Heart left ventricle (tissue), 16 donors: ENCODE measurements around the gene C6orf118. TPM values are rescaled to one million over a fixed set of nuclear protein-coding genes. Genes with fewer than 3 reads are reported as not detected.

ENCODE experiments used
- ATAC-seq, 4 donors: fragments of 200-7000 bp; cut with Tn5 transposase; one replicate each; pipeline ENCODE4 v1.9.1; 2020 to 2022; ENCODE audit warnings: moderate library complexity in 4 of 4, mild to moderate bottlenecking in 3 of 4, moderate number of reproducible peaks in 1 of 4
- DNase-seq, 5 donors: peaks; one replicate each; pipeline ENCODE4 v3.0.0-alpha.2; 2020
- H3K27ac ChIP-seq, 12 donors: fragments of 200-600 bp; sonication (generic) in 4 of 12; one replicate each; pipeline versions ENCODE4 v1.5.0 to v1.8.0; 2016 to 2022; ENCODE audit warnings: mild to moderate bottlenecking in 2 of 12
- H3K27me3 ChIP-seq, 9 donors: fragments of 200-600 bp; sonication (generic) in 2 of 9; one replicate each; pipeline versions ENCODE4 v1.5.1 to v1.8.0; 2016 to 2022; ENCODE audit warnings: mild to moderate bottlenecking in 3 of 9
- H3K36me3 ChIP-seq, 9 donors: fragments of 200-600 bp; sonication (generic) in 2 of 9; one replicate each; pipeline versions ENCODE4 v1.5.0 to v1.8.0; 2018 to 2022; ENCODE audit warnings: mild to moderate bottlenecking in 2 of 9
- H3K4me1 ChIP-seq, 12 donors: fragments of 200-600 bp; sonication (generic) in 4 of 12; one replicate each; pipeline versions ENCODE4 v1.5.0 to v1.8.0; 2016 to 2022; ENCODE audit warnings: mild to moderate bottlenecking in 3 of 12
- H3K4me3 ChIP-seq, 12 donors: fragments of 200-600 bp; sonication (generic) in 4 of 12; one replicate each; pipeline versions ENCODE4 v1.5.0 to v1.8.0; 2017 to 2022; ENCODE audit warnings: mild to moderate bottlenecking in 9 of 12, moderate library complexity in 4 of 12
- H3K9me3 ChIP-seq, 12 donors: fragments of 200-600 bp; sonication (generic) in 4 of 12; one replicate each; pipeline versions ENCODE4 v1.5.0 to v1.8.0; 2016 to 2022; ENCODE audit warnings: mild to moderate bottlenecking in 1 of 12
- CTCF ChIP-seq, 12 donors: fragments of 200-600 bp; sonication (generic) in 4 of 12; IDR thresholded peaks; one replicate each; pipeline versions ENCODE4 v1.5.0 to v1.8.0; 2018 to 2022; ENCODE audit warnings: antibody characterized with exemption in 12 of 12, mild to moderate bottlenecking in 5 of 12
- POLR2A ChIP-seq, 2 donors: fragments of 450-650 bp; IDR thresholded peaks; one replicate each; pipeline ENCODE4 v1.6.1; 2017; ENCODE audit warnings: antibody characterized with exemption in 2 of 2, mild to moderate bottlenecking in 2 of 2, moderate library complexity in 2 of 2
- WGBS, 4 donors: extraction: QIAGEN DNeasy Blood & Tissue Kit in 2 of 4; methylation state at CpG; one replicate each; pipeline versions ENCODE4 v1.1.5 to v1.1.7; 2013 to 2018; 5-methylcytosine and 5-hydroxymethylcytosine counted together
- intact Hi-C, 10 donors: fragments of 100-400 bp; cut with DNase I; formaldehyde crosslinking; loops; one replicate each; pipeline versions ENCODE4 v1.11.1 to v1.14.2; 2022
- polyA plus RNA-seq, 2 donors: library from polyadenylated mRNA; stranded (reverse); fragments of 200-250 nt; gene quantifications; one replicate each; pipeline ENCODE4 v1.2.3, GENCODE V29; 2013
- total RNA-seq, 9 donors: library from RNA; depleted of rRNA in 2 of 9; stranded (reverse); fragments of >200 nt in 2 of 9; fragmentation: NEBNext Ultra II Directional in 3 of 9; extraction: Animal tissue kit (Norgen Biotek cat#: 25700) in 3 of 9; gene quantifications; one replicate each; pipeline versions ENCODE4 v1.1.0 to v1.2.4, GENCODE V29; 2016 to 2023
- donor health status: ischemic (EF 13 %, LVEDD 7.1; RV severe dilation, severe dysfunction).
- donor health status: healthy with polysubstance abuse.
- donor health status: DM: no; HTN: yes; CAD: no.
- donor health status: DM: no; HTN: no; CAD: no.
- donor health status: ischemic (EF 25% LVEDD 6.9; RV normal size, moderate dysfunction).
- donor health status: ischemic (EF 25% LVEDD 5.7; RV mildly dilated, moderate dysfunction).
- donor health status: healthy.
- donor health status: DM: yes; HTN: yes; CAD: no.
- donor health status: ischemic (EF 35%, LVEDD 5.7; RV mildly dilated, moderate dysfunction).
- donor health status: nonischemic (EF 11% LVEDD 7.7; RV severe dilation, severe dysfunction).
- donor health status: DM: yes; HTN: yes; CAD: no.
- donor health status: PGD.
- donor health status: ischemic (EF 29% LVEDD 5.4; RV normal size, mild dysfunction).
- donor health status: nonischemic (EF 23%, LVEDD 6.1; RV moderate dilation, normal function).

Gene C6orf118
- total and polyA plus RNA-seq, 11 donors = not detected

GRCh38 chr6:165266621-165267020 is 42.8 kb downstream of the C6orf118 start:
- Histone ChIP-seq H3K27me3 (no peaks in the 10 kb centered on the region), H3K27ac (no peak overlapping the region), H3K36me3 (no peaks in the 10 kb centered on the region), H3K4me3 (no peak overlapping the region), H3K4me1 (no peaks in the 10 kb centered on the region), H3K9me3 (no peaks in the 10 kb centered on the region)
- WGBS, 4 donors = 70 to 86% (median 80%) methylated on average over 1 of the region's 1 CpG
- TF ChIP-seq POLR2A (IDR thresholded peaks at IDR 0.05) = no peak
- no peak for TF ChIP-seq CTCF (IDR thresholded peaks at IDR 0.05)
- intact Hi-C loops = no loop called here
- no peak for ATAC-seq
- DNase-seq = no peak

GRCh38 chr6:165266191-165266590 is 43.2 kb downstream of the C6orf118 start:
- no peaks in the 10 kb centered on the region for H3K36me3 ChIP-seq
- H3K9me3 ChIP-seq = peaks cover 0 to 2% (median 0%) of the 10 kb centered on the region in 12 donors
- no peaks in the 10 kb centered on the region for H3K4me1 ChIP-seq
- 64 to 72% (median 64%) methylated on average over 5 of the region's 5 CpGs for WGBS, 4 donors
- TF ChIP-seq CTCF (IDR thresholded peaks at IDR 0.05) (no peak), POLR2A (IDR thresholded peaks at IDR 0.05) (no peak)
- DNase-seq = no peak
- no peaks in the 10 kb centered on the region for H3K27me3 ChIP-seq
- H3K4me3 ChIP-seq = no peak overlapping the region
- ATAC-seq = no peak
- intact Hi-C loops = no loop called here
- H3K27ac ChIP-seq = no peak overlapping the region

- TF ChIP-seq POLR2A (IDR thresholded peaks at IDR 0.05) = no peak
- TF ChIP-seq CTCF (IDR thresholded peaks at IDR 0.05) = no peak
- no peak for DNase-seq
- no peaks in the 10 kb centered on the region for H3K36me3 ChIP-seq
- no peak overlapping the region for H3K4me3 ChIP-seq
- no peak overlapping the region for H3K27ac ChIP-seq
- ATAC-seq = no peak
- H3K9me3 ChIP-seq = peaks cover 0 to 34% (median 14%) of the 10 kb centered on the region in 12 donors
- H3K27me3 ChIP-seq = no peaks in the 10 kb centered on the region
- WGBS, 4 donors = 41 to 92% (median 64%) methylated on average over 2 of the region's 2 CpGs
- H3K4me1 ChIP-seq = no peaks in the 10 kb centered on the region
- intact Hi-C loops = no loop called here
These were observed 48.9 kb downstream of the C6orf118 start for GRCh38 chr6:165260462-165260861.

- DNase-seq (no peak), ATAC-seq (no peak)
- intact Hi-C loops = no loop called here
- H3K27ac ChIP-seq = no peak overlapping the region
- no peaks in the 10 kb centered on the region for H3K36me3 ChIP-seq
- no peaks in the 10 kb centered on the region for H3K9me3 ChIP-seq
- peaks cover 0 to 5% (median 0%) of the 10 kb centered on the region in 12 donors for H3K4me1 ChIP-seq
- TF ChIP-seq CTCF (IDR thresholded peaks at IDR 0.05) (no peak), POLR2A (IDR thresholded peaks at IDR 0.05) (no peak)
- H3K4me3 ChIP-seq = no peak overlapping the region
- WGBS, 4 donors = 66 to 79% (median 69%) methylated on average over 3 of the region's 3 CpGs
- H3K27me3 ChIP-seq = peaks cover 0 to 6% (median 0%) of the 10 kb centered on the region in 9 donors
These were observed 59.6 kb downstream of the C6orf118 start for GRCh38 chr6:165249808-165250207.
